ENCODE data around the gene UNC13D. TPM values are rescaled to one million over a fixed set of nuclear protein-coding genes. Genes with fewer than 3 reads are reported as not detected.

The UNC13D gene
- total RNA-seq, 1 experiment from 2014 or later, result 9.0 TPM

GRCh38 chr17:75828076-75828400 lies 16.2 kb downstream of the UNC13D start:
- H3K27ac Mint-ChIP-seq (ENCODE audit: unreplicated experiment), result no peak overlapping the region
- H3K4me3 Mint-ChIP-seq (ENCODE audit: unreplicated experiment), result no peak overlapping the region
- intact Hi-C loops (cut with micrococcal nuclease; ENCODE audit: unreplicated experiment), result loop anchor here (5.0 kb wide), 1 partner anchor 41 kb away; no protein-coding TSS in a partner anchor
- BruUV-seq (replicated peaks), result no TSS peak
- no peaks in the 10 kb centered on the region for H3K27me3 Mint-ChIP-seq (ENCODE audit: insufficient read depth, unreplicated experiment)
- TF ChIP-seq CTCF (IDR thresholded peaks at IDR 0.05; ENCODE audit: insufficient read depth in 1 of 2, low read depth in 1 of 2, low read length in 1 of 2, severe bottlenecking in 1 of 2, unreplicated experiment in 1 of 2), result no peak
- CTCF ChIA-PET, result no interaction called here
- DNase-seq, result no peak
- POLR2A ChIA-PET, result no interaction called here
- H3K36me3 ChIP-seq (ENCODE audit: control insufficient read depth, insufficient read depth, low read length), result no peaks in the 10 kb centered on the region; the same call in 1 of the 2 replicates
- peaks cover 4% of the 10 kb centered on the region; the same call in 1 of the 2 replicates for H3K4me1 ChIP-seq
- H3K4me3 ChIP-seq (ENCODE audit: low read depth, low read length), result no peak overlapping the region
- peaks cover 6% of the 10 kb centered on the region for H3K4me1 Mint-ChIP-seq (ENCODE audit: low read depth, unreplicated experiment)
- no peaks in the 10 kb centered on the region for H3K27me3 ChIP-seq (replicated peaks; ENCODE audit: control insufficient read depth, insufficient read depth, low read length)
- no peaks in the 10 kb centered on the region for H3K9me3 Mint-ChIP-seq (ENCODE audit: unreplicated experiment)
- H3K36me3 Mint-ChIP-seq (ENCODE audit: insufficient read depth, unreplicated experiment), result peaks cover 21% of the 10 kb centered on the region
- no peaks in the 10 kb centered on the region for H3K9me3 ChIP-seq

- no peaks in the 10 kb centered on the region for H3K27me3 ChIP-seq (replicated peaks; ENCODE audit: control insufficient read depth, insufficient read depth, low read length)
- no peak overlapping the region for H3K4me3 Mint-ChIP-seq (ENCODE audit: unreplicated experiment)
- H3K4me1 Mint-ChIP-seq (ENCODE audit: low read depth, unreplicated experiment), result peaks cover 5% of the 10 kb centered on the region
- intact Hi-C loops (cut with micrococcal nuclease; ENCODE audit: unreplicated experiment), result loop anchor here (5.0 kb wide), 1 partner anchor 40 kb away; no protein-coding TSS in a partner anchor
- no peak overlapping the region for H3K27ac Mint-ChIP-seq (ENCODE audit: unreplicated experiment)
- peak; percentile 66 to 70 for TF ChIP-seq CTCF (IDR thresholded peaks at IDR 0.05; ENCODE audit: insufficient read depth in 1 of 2, low read depth in 1 of 2, low read length in 1 of 2, severe bottlenecking in 1 of 2, unreplicated experiment in 1 of 2)
- H3K9me3 Mint-ChIP-seq (ENCODE audit: unreplicated experiment), result no peaks in the 10 kb centered on the region
- BruUV-seq (replicated peaks), result no TSS peak
- H3K27me3 Mint-ChIP-seq (ENCODE audit: insufficient read depth, unreplicated experiment), result no peaks in the 10 kb centered on the region
- H3K4me1 ChIP-seq, result peaks cover 4% of the 10 kb centered on the region; the same call in 1 of the 2 replicates
- no peaks in the 10 kb centered on the region for H3K9me3 ChIP-seq
- no peak overlapping the region for H3K4me3 ChIP-seq (ENCODE audit: low read depth, low read length)
- peak in 1 of 2 experiments; percentile 77 for DNase-seq
- ChIA-PET CTCF (interaction anchor here (0.6 to 1.8 kb wide), 7 partner anchors 10 to 63 kb away, joined by 3 to 5 read pairs (median 4); partner anchors contain the start of genes UNK and WBP2), POLR2A (no interaction called here)
- peaks cover 21% of the 10 kb centered on the region for H3K36me3 Mint-ChIP-seq (ENCODE audit: insufficient read depth, unreplicated experiment)
- H3K36me3 ChIP-seq (ENCODE audit: control insufficient read depth, insufficient read depth, low read length), result no peaks in the 10 kb centered on the region; the same call in 1 of the 2 replicates
Observed at GRCh38 chr17:75827308-75828075, 16.7 kb downstream of the UNC13D start.

- H3K27me3 Mint-ChIP-seq (ENCODE audit: insufficient read depth, unreplicated experiment), result no peaks in the 10 kb centered on the region
- H3K36me3 ChIP-seq (ENCODE audit: control insufficient read depth, insufficient read depth, low read length), result no peaks in the 10 kb centered on the region; the same call in 1 of the 2 replicates
- no peaks in the 10 kb centered on the region for H3K27me3 ChIP-seq (replicated peaks; ENCODE audit: control insufficient read depth, insufficient read depth, low read length)
- peaks cover 21% of the 10 kb centered on the region for H3K36me3 Mint-ChIP-seq (ENCODE audit: insufficient read depth, unreplicated experiment)
- no peak overlapping the region for H3K27ac Mint-ChIP-seq (ENCODE audit: unreplicated experiment)
- intact Hi-C loops (cut with micrococcal nuclease; ENCODE audit: unreplicated experiment), result loop anchor here (5.0 kb wide), 1 partner anchor 39 kb away; no protein-coding TSS in a partner anchor
- no peak overlapping the region for H3K4me3 Mint-ChIP-seq (ENCODE audit: unreplicated experiment)
- H3K9me3 Mint-ChIP-seq (ENCODE audit: unreplicated experiment), result no peaks in the 10 kb centered on the region
- H3K9me3 ChIP-seq, result no peaks in the 10 kb centered on the region
- TF ChIP-seq CTCF (IDR thresholded peaks at IDR 0.05; ENCODE audit: insufficient read depth in 1 of 2, low read depth in 1 of 2, low read length in 1 of 2, severe bottlenecking in 1 of 2, unreplicated experiment in 1 of 2), result no peak
- no peak for DNase-seq
- CTCF ChIA-PET, result interaction anchor here (0.6 to 1.8 kb wide), 7 partner anchors 9 to 63 kb away, joined by 3 to 5 read pairs (median 4); partner anchors contain the start of genes UNK and WBP2
- no TSS peak for BruUV-seq (replicated peaks)
- peaks cover 4% of the 10 kb centered on the region; the same call in 1 of the 2 replicates for H3K4me1 ChIP-seq
- POLR2A ChIA-PET, result no interaction called here
- no peaks in the 10 kb centered on the region for H3K4me1 Mint-ChIP-seq (ENCODE audit: low read depth, unreplicated experiment)
- H3K4me3 ChIP-seq (ENCODE audit: low read depth, low read length), result no peak overlapping the region
Observed at GRCh38 chr17:75826561-75827307, 17.5 kb downstream of the UNC13D start.
